T-helper 2 cell treated with Interferon-gamma antibody and Interleukin-4, amounts not matched to agents 5 μg/mL and 100 μg/mL, for 36 hours (primary cell): Measurements from ENCODE around the gene MAPK13.

Experiments used
- DNase-seq: peaks from one replicate; pipeline ENCODE4 v3.0.0; 2021; ENCODE audit warnings: low spot score
- H3K27ac Mint-ChIP-seq: one replicate; pipeline ENCODE4 v1.8.0; 2021; ENCODE audit warnings: mild to moderate bottlenecking, mixed read lengths
- H3K27me3 Mint-ChIP-seq: one replicate; pipeline ENCODE4 v1.8.0; 2021; ENCODE audit warnings: low read depth, mixed read lengths
- H3K36me3 Mint-ChIP-seq: one replicate; pipeline ENCODE4 v1.8.0; 2021; ENCODE audit warnings: low read depth, mixed read lengths
- H3K4me1 Mint-ChIP-seq: one replicate; pipeline ENCODE4 v1.8.0; 2021; ENCODE audit warnings: low read depth, mixed read lengths
- H3K4me3 Mint-ChIP-seq: one replicate; pipeline ENCODE4 v1.8.0; 2022; ENCODE audit warnings: mild to moderate bottlenecking, moderate library complexity, mixed read lengths
- H3K9me3 Mint-ChIP-seq: one replicate; pipeline ENCODE4 v1.8.0; 2021; ENCODE audit warnings: mixed read lengths

MAPK13 gene

DNA sequence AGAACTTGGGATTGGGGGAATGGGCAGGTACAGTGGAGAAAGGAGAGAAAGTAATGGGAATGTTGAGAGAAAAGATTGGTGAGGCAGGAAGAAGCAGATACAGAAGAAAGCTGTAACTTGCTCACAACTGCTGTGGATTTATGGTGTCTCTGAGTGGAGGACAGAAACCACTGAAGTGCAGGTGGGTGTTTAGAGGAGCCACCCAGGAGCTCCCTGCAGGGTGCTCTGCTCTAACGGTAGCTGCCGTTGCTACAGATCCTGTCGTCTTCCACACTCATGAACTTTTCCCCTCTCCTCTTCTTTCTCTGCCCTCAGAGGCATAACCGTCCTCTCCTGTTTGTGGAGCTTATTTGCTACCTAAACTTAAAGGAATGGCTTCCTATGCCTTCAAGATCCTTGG is 27.5 kb upstream of the MAPK13 start:
- Mint-ChIP-seq H3K27me3 (no peaks in the 10 kb centered on the region), H3K4me3 (no peak overlapping the region), H3K27ac (no peak overlapping the region), H3K9me3 (no peaks in the 10 kb centered on the region), H3K36me3 (peaks cover 36% of the 10 kb centered on the region), H3K4me1 (peaks cover 22% of the 10 kb centered on the region)
- no peak for DNase-seq

DNA sequence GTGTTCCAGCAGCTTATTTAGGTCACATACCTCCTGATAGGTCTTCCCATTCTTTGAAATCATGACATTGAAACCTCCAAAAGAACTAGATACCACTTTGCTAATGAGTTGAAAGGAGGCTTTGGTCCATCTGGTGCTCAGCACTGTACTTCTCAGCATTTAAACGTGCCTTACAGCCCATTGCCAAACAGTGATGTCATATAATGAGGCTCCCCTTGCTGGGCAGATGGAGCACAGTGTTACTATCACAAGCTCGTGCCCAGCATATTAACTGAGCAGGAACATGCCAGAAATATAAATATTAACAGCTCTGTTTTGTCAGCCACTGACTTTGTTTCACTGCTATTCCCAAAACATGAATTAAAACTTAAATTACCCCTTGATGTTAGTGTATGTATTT is 25.5 kb upstream of the MAPK13 start:
- no peak for DNase-seq
- H3K27me3 Mint-ChIP-seq = no peaks in the 10 kb centered on the region
- no peaks in the 10 kb centered on the region for H3K9me3 Mint-ChIP-seq
- H3K27ac Mint-ChIP-seq = no peak overlapping the region
- peaks cover 50% of the 10 kb centered on the region for H3K36me3 Mint-ChIP-seq
- H3K4me3 Mint-ChIP-seq = no peak overlapping the region
- peaks cover 28% of the 10 kb centered on the region for H3K4me1 Mint-ChIP-seq

DNA sequence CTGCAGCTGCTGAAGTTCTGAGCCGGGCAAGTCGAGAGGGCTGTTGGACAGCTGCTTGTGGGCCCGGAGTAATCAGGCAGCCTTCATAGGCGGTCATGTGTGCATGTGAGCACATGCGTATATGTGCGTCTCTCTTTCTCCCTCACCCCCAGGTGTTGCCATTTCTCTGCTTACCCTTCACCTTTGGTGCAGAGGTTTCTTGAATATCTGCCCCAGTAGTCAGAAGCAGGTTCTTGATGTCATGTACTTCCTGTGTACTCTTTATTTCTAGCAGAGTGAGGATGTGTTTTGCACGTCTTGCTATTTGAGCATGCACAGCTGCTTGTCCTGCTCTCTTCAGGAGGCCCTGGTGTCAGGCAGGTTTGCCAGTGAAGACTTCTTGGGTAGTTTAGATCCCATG is 21.2 kb upstream of the MAPK13 start:
- no peak for DNase-seq
- peaks cover 51% of the 10 kb centered on the region for H3K36me3 Mint-ChIP-seq

DNA sequence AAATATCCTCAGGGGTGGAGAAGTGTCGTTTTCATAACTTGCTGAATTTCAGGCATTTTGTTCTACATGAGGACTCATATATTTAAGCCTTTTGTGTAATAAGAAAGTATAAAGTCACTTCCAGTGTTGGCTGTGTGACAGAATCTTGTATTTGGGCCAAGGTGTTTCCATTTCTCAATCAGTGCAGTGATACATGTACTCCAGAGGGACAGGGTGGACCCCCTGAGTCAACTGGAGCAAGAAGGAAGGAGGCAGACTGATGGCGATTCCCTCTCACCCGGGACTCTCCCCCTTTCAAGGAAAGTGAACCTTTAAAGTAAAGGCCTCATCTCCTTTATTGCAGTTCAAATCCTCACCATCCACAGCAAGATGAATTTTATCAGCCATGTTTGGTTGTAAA is 20.3 kb upstream of the MAPK13 start:
- peaks cover 53% of the 10 kb centered on the region for H3K36me3 Mint-ChIP-seq
- DNase-seq = no peak
- H3K27ac Mint-ChIP-seq = peak overlapping the region; percentile 29
- H3K4me1 Mint-ChIP-seq = peaks cover 52% of the 10 kb centered on the region
- H3K9me3 Mint-ChIP-seq = no peaks in the 10 kb centered on the region
- H3K4me3 Mint-ChIP-seq = no peak overlapping the region
- no peaks in the 10 kb centered on the region for H3K27me3 Mint-ChIP-seq

More for the DNA sequence above, 21.2 kb upstream of the MAPK13 start:
- H3K27me3 Mint-ChIP-seq = no peaks in the 10 kb centered on the region
- H3K27ac Mint-ChIP-seq = peak overlapping the region; percentile 72
- no peaks in the 10 kb centered on the region for H3K9me3 Mint-ChIP-seq
- peak overlapping the region; percentile 8 for H3K4me3 Mint-ChIP-seq
- H3K4me1 Mint-ChIP-seq = peaks cover 44% of the 10 kb centered on the region

DNA sequence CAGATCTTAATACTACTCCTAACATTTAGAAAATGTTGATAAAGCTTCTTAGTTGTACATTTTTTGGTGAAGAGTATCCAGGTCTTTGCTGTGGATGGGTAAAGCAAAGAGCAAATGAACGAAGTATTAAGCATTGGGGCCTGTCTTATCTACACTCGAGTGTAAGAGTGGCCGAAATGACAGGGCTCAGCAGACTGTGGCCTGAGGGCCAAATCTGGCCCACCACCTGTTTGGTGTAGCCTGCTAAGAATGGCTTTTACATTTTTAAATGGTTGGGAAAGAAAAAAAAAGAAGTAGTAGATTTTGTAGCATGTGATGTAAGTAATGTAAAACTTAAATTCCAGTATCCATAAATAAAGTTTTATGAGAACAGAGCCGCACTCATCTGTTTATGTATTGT is 19.4 kb upstream of the MAPK13 start:
- Mint-ChIP-seq H3K9me3 (no peaks in the 10 kb centered on the region), H3K27ac (no peak overlapping the region), H3K36me3 (peaks cover 53% of the 10 kb centered on the region), H3K4me3 (no peak overlapping the region), H3K4me1 (peaks cover 53% of the 10 kb centered on the region), H3K27me3 (no peaks in the 10 kb centered on the region)
- no peak for DNase-seq

DNA sequence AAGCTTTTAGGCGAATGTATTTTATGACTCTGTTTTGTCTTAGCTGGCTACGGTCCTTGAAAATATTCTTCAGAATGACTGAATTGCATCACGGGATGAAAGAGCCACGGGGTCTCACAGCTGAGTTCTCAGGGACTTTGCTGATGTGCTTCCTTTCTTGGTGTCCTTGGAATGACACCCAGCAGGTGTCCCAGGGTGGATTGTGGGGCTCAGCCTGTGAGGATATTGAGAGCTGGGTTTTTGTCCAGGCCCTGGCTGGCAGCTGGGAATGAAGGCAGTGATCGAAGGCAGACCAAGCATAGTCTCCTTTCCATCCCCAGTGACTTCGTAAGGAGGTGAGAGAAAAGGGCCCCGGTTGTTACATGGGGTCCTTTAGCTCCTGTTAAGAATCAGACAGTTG is 18.8 kb upstream of the MAPK13 start:
- Mint-ChIP-seq H3K36me3 (peaks cover 53% of the 10 kb centered on the region), H3K27ac (no peak overlapping the region), H3K27me3 (no peaks in the 10 kb centered on the region), H3K4me1 (peaks cover 60% of the 10 kb centered on the region), H3K9me3 (no peaks in the 10 kb centered on the region), H3K4me3 (no peak overlapping the region)
- no peak for DNase-seq

DNA sequence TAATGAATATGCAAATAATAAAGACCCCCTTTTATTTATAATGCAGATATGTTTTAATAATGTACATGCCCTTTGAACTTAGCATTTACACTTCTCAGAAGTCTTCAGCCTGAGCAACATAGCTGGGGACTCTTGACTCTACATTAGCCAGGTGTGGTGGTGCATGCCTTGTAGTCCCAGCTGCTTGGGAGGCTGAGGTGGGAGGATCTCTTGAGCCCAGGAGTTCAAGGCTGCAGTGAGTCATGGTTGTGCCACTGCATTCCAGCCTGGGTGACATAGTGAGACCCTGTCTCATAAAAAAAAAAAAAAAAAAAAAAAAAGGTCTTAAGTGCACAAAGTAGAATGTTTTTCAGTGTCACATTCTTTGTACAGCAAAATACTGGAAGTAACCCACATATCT is 17.3 kb upstream of the MAPK13 start:
- Mint-ChIP-seq H3K27me3 (no peaks in the 10 kb centered on the region), H3K4me3 (no peak overlapping the region), H3K4me1 (peaks cover 69% of the 10 kb centered on the region), H3K36me3 (peaks cover 52% of the 10 kb centered on the region), H3K27ac (no peak overlapping the region), H3K9me3 (no peaks in the 10 kb centered on the region)
- no peak for DNase-seq

DNA sequence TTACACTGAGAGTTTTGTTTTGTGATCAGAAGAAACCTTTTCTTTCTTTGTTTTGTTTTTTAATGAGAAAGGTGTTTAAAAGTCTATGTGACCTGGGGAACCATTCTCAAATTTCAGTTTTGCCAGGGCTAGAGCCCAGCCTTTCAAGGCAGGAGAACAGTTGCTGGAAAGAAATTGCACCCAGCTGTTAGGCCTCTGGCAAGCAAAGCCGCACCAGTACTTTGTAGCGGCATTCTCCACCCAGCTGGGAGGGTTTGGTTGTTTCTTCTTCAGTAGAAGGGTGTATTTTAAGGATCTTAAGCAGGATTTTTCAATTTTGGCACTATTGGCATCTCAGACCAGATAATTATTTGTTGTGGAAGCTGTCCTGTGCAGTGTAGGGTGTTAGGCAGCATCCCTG is 16.6 kb upstream of the MAPK13 start:
- DNase-seq = no peak
- H3K9me3 Mint-ChIP-seq = no peaks in the 10 kb centered on the region
- peaks cover 68% of the 10 kb centered on the region for H3K4me1 Mint-ChIP-seq
- H3K36me3 Mint-ChIP-seq = peaks cover 51% of the 10 kb centered on the region
- no peak overlapping the region for H3K4me3 Mint-ChIP-seq
- peak overlapping the region; percentile 50 for H3K27ac Mint-ChIP-seq
- H3K27me3 Mint-ChIP-seq = no peaks in the 10 kb centered on the region

DNA sequence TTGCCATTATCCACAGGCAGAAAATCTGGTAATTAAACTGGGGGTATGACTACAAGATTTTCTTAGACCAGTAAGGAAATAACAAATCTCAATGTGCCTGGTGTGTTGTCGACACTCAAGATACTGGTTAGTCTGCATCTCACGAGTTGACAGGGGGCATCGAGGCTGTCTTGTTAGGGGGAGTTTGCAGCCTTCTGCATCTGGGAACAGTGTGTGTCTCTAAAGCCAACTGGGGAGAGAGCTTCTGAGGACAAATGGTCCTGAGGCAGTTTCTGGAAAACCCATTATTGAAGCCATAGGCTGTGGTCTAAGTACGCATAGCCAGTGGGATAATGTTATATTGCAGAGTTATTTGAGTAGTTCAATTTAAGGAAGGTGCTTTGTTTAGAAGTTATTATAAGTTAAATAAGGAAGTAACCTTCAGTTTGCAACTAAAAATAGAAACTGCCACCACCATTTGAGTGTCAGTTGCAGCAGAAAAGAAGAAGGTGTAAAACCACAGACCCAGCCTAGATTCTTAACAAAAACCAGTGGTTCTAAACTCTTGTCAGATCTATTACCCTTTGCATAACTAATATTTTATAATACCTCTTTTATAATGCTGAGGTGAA is 15.4 kb upstream of the MAPK13 start:
- H3K27me3 Mint-ChIP-seq = no peaks in the 10 kb centered on the region
- H3K4me3 Mint-ChIP-seq = peak overlapping the region; percentile 73
- H3K36me3 Mint-ChIP-seq = peaks cover 49% of the 10 kb centered on the region
- DNase-seq = no peak
- no peaks in the 10 kb centered on the region for H3K9me3 Mint-ChIP-seq
- peak overlapping the region; percentile 93 for H3K27ac Mint-ChIP-seq
- peaks cover 69% of the 10 kb centered on the region for H3K4me1 Mint-ChIP-seq

DNA sequence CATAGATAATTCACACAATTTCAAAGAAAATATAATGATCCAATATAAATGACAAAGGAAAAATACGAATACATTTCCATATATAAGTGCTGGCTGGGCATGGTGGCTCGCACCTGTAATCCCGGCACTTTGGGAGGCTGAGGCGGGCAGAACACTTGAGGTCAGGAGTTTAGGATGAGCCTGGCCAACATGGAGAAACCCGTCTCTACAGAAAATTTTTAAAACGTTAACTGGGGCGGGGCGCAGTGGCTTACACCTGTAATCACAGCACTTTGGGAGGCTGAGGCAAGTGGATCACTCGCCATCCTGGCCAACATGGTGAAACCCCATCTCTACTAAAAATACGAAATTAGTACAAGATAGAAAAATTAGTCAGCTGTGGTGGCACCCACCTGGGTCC is 14.9 kb upstream of the MAPK13 start:
- peaks cover 71% of the 10 kb centered on the region for H3K4me1 Mint-ChIP-seq
- peak overlapping the region; percentile 73 for H3K4me3 Mint-ChIP-seq
- H3K9me3 Mint-ChIP-seq = no peaks in the 10 kb centered on the region
- peaks cover 46% of the 10 kb centered on the region for H3K36me3 Mint-ChIP-seq
- DNase-seq = no peak
- peak overlapping the region; percentile 93 for H3K27ac Mint-ChIP-seq
- no peaks in the 10 kb centered on the region for H3K27me3 Mint-ChIP-seq

DNA sequence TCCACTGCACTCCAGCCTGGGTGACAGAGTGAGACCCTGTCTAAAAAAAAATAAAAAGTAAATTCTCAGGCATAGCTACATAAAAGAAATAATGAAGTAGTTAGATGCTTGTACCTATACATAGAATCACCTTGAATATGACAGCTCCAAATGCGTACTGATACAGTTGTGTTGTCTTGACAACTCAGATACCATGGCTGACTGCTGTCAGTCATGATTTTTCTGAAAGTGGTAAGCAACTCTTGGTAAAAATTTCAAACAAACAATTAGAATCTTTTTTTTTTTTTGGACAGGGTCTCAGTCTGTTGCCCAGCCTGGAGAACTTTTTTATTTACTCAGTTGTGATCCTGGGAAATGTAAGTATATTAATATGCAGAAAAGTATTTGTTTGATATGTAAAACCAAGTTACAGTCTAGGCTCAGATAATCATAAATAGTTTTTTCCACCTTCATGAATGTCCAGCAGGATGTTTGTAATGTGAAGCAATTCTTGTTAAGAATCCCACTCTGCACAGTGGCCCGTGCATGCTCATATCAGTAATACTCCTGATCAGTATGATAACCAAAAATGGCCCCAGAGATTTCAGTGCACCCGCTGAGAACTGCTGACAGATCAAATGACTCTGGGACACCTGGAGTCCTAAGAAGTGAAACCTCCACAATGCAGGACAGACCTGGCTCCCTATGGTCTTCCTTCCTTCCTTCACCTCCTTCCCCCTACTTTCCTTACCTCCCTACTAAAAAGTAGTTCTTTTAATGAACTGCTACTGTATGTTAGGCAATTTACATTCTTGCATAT is 14.0 kb upstream of the MAPK13 start:
- Mint-ChIP-seq H3K4me3 (peak overlapping the region; percentile 57), H3K27me3 (no peaks in the 10 kb centered on the region), H3K27ac (peak overlapping the region; percentile 71), H3K36me3 (peaks cover 42% of the 10 kb centered on the region), H3K9me3 (no peaks in the 10 kb centered on the region), H3K4me1 (peaks cover 80% of the 10 kb centered on the region)
- DNase-seq = no peak

DNA sequence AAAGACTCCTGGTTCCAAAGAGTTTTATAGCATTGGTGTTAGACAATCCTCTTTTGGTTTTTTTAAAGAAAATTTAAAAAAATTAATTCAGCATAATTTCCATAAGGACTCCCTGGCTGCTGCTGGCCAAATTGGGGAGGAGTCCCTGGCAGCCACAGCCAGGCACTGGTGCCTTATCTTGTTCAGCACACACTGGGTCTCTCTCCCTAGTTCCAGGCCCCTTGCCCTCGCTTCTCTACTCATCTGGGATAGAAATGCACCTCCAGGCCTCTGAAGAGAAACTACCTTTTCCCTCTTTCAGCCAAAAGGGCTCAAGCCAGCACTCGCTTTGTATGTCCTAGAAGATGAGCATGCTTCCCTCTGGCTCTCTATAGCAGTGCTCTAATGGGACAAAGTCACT is 13.4 kb upstream of the MAPK13 start:
- no peak overlapping the region for H3K27ac Mint-ChIP-seq
- peaks cover 42% of the 10 kb centered on the region for H3K36me3 Mint-ChIP-seq
- peaks cover 87% of the 10 kb centered on the region for H3K4me1 Mint-ChIP-seq
- DNase-seq = no peak
- peak overlapping the region; percentile 57 for H3K4me3 Mint-ChIP-seq
- H3K27me3 Mint-ChIP-seq = no peaks in the 10 kb centered on the region
- no peaks in the 10 kb centered on the region for H3K9me3 Mint-ChIP-seq

DNA sequence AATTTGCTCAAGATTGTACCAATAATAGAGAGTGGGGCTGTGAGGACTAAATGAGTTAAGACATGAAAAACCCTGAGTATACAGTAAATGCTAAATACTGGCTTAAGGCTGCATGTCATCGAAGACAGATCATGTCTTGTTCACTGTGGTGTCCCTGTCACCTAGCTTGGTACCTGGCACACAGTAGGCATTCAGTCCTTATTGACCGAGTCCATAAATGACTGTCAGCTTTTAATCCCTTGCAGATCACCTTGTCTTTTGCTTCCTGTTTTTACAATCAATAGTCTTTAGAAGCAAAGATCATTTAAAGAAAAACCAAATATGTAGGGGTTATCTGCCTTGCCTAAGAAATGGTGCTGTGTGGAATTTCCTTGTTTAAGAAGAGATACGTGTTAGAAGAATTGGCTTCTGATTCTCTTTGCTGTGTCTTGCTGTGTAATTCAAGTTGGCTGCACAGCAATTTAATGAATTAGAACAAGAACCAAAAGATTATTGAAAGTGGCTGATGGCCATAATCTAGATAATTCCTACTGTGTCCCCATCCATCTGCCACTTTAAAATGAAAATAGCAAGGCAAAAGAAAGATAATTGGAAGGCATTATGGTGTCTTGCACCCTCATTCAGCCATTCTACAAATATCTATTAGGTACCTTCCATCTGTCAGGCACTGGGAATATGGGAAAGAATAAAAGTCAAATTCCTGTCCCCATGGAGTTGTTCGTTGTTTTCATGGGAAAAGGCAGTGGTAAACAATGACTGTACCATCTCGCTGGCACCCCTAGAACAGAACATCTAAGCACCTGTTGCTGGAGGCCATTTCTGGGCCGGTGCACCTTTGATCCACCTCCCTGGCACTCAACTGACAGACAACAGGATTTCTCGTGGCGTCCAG is 12.4 kb upstream of the MAPK13 start:
- no peak for DNase-seq
- Mint-ChIP-seq H3K4me1 (peaks cover 82% of the 10 kb centered on the region), H3K36me3 (peaks cover 38% of the 10 kb centered on the region), H3K9me3 (no peaks in the 10 kb centered on the region), H3K4me3 (peak overlapping the region; percentile 90), H3K27me3 (no peaks in the 10 kb centered on the region), H3K27ac (peak overlapping the region; percentile 99)

DNA sequence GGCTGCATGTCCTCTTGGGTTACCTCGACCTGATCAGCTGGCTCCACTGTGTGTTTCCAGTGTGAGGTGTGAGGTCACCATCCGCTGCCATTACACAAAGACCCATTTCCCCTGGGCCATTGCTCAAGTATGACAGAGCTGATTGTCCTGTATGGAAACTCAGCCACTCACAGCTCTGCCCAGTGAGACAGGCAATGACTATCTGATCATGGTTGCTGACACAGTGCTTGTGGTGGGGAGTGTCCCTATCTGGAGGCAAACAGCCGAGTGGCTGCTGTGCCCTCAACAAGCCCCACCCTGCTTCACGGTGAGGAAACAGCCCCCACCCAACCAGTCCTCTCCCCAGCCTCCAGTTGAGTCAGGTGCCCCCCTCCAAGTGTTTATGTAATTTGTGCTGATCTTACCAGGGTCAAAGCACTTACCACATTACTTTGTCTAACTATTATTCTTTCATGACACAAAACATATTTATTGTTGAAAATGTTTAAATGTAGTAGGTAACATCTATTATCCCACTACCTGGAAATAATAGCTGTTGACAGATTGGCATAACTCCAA is 11.7 kb upstream of the MAPK13 start:
- Mint-ChIP-seq H3K27me3 (no peaks in the 10 kb centered on the region), H3K4me1 (peaks cover 83% of the 10 kb centered on the region), H3K9me3 (no peaks in the 10 kb centered on the region), H3K36me3 (peaks cover 36% of the 10 kb centered on the region), H3K4me3 (peak overlapping the region; percentile 90), H3K27ac (peak overlapping the region; percentile 99)
- peak; percentile 74 for DNase-seq
